HepG2 (cell line): ENCODE measurements around the gene ENO1. TPM values are rescaled to one million over a fixed set of nuclear protein-coding genes. Genes with fewer than 3 reads are reported as not detected.
A peak's percentile ranks its signal among the peaks of the same experiment; 100 is the strongest.

Experiments used
- HNRNPK ChIP-seq: fragments of 200-400 bp; formaldehyde crosslinking; IDR thresholded peaks from 2 replicates; pipeline ENCODE4 v1.6.1; 2018; ENCODE audit warnings: low read length, low read depth, moderate library complexity, mild to moderate bottlenecking; ENCODE audit not compliant: poor library complexity, severe bottlenecking
- MLLT10 ChIP-seq: sonication (generic); formaldehyde crosslinking; IDR thresholded peaks from 2 replicates; pipeline ENCODE4 v1.4.0; 2020; ENCODE audit warnings: missing genetic modification reagents
- POLR2AphosphoS5 ChIP-seq: IDR thresholded peaks from 2 replicates; pipeline ENCODE4 v1.6.1; 2012; ENCODE audit warnings: low read depth, low read length
- POLR2G ChIP-seq: fragments of 200-400 bp; formaldehyde crosslinking; IDR thresholded peaks from 2 replicates; pipeline ENCODE4 v1.6.1; 2018; ENCODE audit warnings: mild to moderate bottlenecking, low read depth, low read length, moderate library complexity
- RBM39 ChIP-seq: fragments of 200-400 bp; formaldehyde crosslinking; IDR thresholded peaks from one replicate; pipeline ENCODE4 v1.6.1; 2018; ENCODE audit warnings: antibody characterized with exemption, mild to moderate bottlenecking, low read depth, low read length; ENCODE audit not compliant: poor library complexity, severe bottlenecking
- RFXAP ChIP-seq: sonication (generic); formaldehyde crosslinking; IDR thresholded peaks from 2 replicates; pipeline ENCODE4 v1.4.0; 2020; ENCODE audit warnings: missing genetic modification reagents, borderline replicate concordance
- SNAPC2 ChIP-seq: sonication (generic); formaldehyde crosslinking; IDR thresholded peaks from 2 replicates; pipeline ENCODE4 v1.8.1; 2022; ENCODE audit warnings: mild to moderate bottlenecking, missing genetic modification reagents
- SPEN ChIP-seq: sonication (generic); formaldehyde crosslinking; IDR thresholded peaks from 2 replicates; pipeline ENCODE4 v1.5.1; 2020; ENCODE audit warnings: low read depth, mild to moderate bottlenecking, missing genetic modification reagents
- TP53 ChIP-seq: sonication (generic); formaldehyde crosslinking; conservative IDR thresholded peaks from 2 replicates; pipeline ENCODE4 v1.4.0; 2020; ENCODE audit warnings: missing genetic modification reagents
- ZFX ChIP-seq: sonication (generic); formaldehyde crosslinking; IDR thresholded peaks from 2 replicates; pipeline ENCODE4 v1.4.0; 2020; ENCODE audit warnings: mild to moderate bottlenecking, low read depth, missing genetic modification reagents, moderate library complexity
- ZNF383 ChIP-seq: sonication (generic); formaldehyde crosslinking; IDR thresholded peaks from 2 replicates; pipeline ENCODE4 v1.4.0; 2020; ENCODE audit warnings: missing genetic modification reagents, mild to moderate bottlenecking, borderline replicate concordance
- ZNF510 ChIP-seq: sonication (generic); formaldehyde crosslinking; IDR thresholded peaks from 2 replicates; pipeline ENCODE4 v1.4.0; 2020; ENCODE audit warnings: low read depth, mild to moderate bottlenecking, missing genetic modification reagents
- ZNF709 ChIP-seq: sonication (generic); formaldehyde crosslinking; IDR thresholded peaks from 2 replicates; pipeline ENCODE4 v1.5.0; 2020; ENCODE audit warnings: mild to moderate bottlenecking, missing genetic modification reagents
- ZNF772 ChIP-seq: sonication (generic); formaldehyde crosslinking; IDR thresholded peaks from 2 replicates; pipeline ENCODE4 v1.5.0; 2020; ENCODE audit warnings: mild to moderate bottlenecking, missing genetic modification reagents
- ZSCAN30 ChIP-seq: sonication (generic); formaldehyde crosslinking; IDR thresholded peaks from 2 replicates; pipeline ENCODE4 v1.5.0; 2020; ENCODE audit warnings: mild to moderate bottlenecking, missing genetic modification reagents
- polyA plus RNA-seq, 8 experiments: library from polyadenylated mRNA; depleted of rRNA in 3 of 8; stranded (reverse) in 7 of 8; unstranded in 1 of 8; fragments of >200 nt; fragmentation: Illumina TruSeq in 4 of 8; extraction: Trizol in 4 of 8; gene quantifications; 2 replicates each; pipeline versions ENCODE4 v1.2.1 to v1.2.3, GENCODE V29; 2011 to 2016; ENCODE audit warnings: low read depth in 4 of 8, missing spikeins in 1 of 8, mixed read lengths in 1 of 8; ENCODE audit not compliant: insufficient read depth in 1 of 8
- total RNA-seq, 5 experiments: library from RNA; depleted of rRNA; stranded (reverse); fragments of >200 nt; fragmentation: Illumina TruSeq; extraction: Trizol; gene quantifications; 2 replicates each; pipeline ENCODE4 v1.2.3, GENCODE V29; 2016; ENCODE audit warnings: low read depth in 1 of 5
- TF ChIP-seq, protein P1 (sequence below): sonication (generic); formaldehyde crosslinking; IDR thresholded peaks from one replicate; pipeline ENCODE4 v1.5.1; 2020; ENCODE audit warnings: mild to moderate bottlenecking, missing genetic modification reagents; ENCODE audit errors: not compliant biosample characterization
- TF ChIP-seq, protein P2 (sequence below): sonication (generic); formaldehyde crosslinking; IDR thresholded peaks from 2 replicates; pipeline ENCODE4 v1.5.0; 2020; ENCODE audit warnings: mild to moderate bottlenecking, missing genetic modification reagents
- TF ChIP-seq, protein P3 (sequence below): sonication (generic); formaldehyde crosslinking; IDR thresholded peaks from 2 replicates; pipeline ENCODE4 v1.8.0; 2022; ENCODE audit warnings: mild to moderate bottlenecking, missing genetic modification reagents, borderline replicate concordance

The ENO1 gene
- total and polyA plus RNA-seq, 2 of the 13 experiments (the other 11 are each of a cell fraction or from before 2014, with no cell fraction given), result 1,559 to 3,103 TPM

DNA sequence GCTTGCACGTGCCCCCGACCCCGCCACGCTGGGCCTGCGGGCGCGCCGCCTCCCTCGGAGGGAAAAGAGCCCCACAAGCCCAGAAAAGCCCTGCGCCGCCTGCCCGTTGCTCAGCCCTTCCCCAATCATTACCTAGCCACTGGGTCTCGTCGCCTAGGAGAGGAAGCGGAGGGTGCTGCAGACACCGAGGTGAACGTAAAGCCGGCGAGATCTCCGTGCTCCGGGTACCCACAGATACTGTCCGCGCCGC is at the start of gene ENO1 (continued):
- TF ChIP-seq, protein P1, sequence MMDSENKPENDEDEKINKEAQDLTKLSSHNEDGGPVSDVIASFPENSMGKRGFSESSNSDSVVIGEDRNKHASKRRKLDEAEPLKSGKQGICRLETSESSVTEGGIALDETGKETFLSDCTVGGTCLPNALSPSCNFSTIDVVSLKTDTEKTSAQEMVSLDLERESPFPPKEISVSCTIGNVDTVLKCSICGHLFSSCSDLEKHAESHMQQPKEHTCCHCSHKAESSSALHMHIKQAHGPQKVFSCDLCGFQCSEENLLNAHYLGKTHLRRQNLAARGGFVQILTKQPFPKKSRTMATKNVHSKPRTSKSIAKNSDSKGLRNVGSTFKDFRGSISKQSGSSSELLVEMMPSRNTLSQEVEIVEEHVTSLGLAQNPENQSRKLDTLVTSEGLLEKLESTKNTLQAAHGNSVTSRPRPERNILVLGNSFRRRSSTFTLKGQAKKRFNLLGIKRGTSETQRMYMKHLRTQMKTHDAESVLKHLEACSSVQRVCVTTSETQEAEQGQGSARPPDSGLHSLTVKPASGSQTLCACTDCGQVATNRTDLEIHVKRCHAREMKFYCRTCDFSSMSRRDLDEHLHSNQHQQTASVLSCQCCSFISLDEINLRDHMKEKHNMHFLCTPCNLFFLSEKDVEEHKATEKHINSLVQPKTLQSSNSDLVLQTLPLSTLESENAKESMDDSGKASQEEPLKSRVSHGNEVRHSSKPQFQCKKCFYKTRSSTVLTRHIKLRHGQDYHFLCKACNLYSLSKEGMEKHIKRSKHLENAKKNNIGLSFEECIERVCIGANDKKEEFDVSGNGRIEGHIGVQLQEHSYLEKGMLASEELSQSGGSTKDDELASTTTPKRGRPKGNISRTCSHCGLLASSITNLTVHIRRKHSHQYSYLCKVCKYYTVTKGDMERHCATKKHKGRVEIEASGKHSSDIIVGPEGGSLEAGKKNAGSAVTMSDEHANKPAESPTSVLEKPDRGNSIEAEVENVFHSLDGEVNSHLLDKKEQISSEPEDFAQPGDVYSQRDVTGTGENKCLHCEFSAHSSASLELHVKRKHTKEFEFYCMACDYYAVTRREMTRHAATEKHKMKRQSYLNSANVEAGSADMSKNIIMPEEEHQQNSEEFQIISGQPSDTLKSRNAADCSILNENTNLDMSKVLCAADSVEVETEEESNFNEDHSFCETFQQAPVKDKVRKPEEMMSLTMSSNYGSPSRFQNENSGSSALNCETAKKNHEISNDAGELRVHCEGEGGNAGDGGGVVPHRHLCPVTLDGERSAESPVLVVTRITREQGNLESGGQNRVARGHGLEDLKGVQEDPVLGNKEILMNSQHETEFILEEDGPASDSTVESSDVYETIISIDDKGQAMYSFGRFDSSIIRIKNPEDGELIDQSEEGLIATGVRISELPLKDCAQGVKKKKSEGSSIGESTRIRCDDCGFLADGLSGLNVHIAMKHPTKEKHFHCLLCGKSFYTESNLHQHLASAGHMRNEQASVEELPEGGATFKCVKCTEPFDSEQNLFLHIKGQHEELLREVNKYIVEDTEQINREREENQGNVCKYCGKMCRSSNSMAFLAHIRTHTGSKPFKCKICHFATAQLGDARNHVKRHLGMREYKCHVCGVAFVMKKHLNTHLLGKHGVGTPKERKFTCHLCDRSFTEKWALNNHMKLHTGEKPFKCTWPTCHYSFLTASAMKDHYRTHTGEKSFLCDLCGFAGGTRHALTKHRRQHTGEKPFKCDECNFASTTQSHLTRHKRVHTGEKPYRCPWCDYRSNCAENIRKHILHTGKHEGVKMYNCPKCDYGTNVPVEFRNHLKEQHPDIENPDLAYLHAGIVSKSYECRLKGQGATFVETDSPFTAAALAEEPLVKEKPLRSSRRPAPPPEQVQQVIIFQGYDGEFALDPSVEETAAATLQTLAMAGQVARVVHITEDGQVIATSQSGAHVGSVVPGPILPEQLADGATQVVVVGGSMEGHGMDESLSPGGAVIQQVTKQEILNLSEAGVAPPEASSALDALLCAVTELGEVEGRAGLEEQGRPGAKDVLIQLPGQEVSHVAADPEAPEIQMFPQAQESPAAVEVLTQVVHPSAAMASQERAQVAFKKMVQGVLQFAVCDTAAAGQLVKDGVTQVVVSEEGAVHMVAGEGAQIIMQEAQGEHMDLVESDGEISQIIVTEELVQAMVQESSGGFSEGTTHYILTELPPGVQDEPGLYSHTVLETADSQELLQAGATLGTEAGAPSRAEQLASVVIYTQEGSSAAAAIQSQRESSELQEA, result peak; percentile 50
- TF ChIP-seq, protein P2, sequence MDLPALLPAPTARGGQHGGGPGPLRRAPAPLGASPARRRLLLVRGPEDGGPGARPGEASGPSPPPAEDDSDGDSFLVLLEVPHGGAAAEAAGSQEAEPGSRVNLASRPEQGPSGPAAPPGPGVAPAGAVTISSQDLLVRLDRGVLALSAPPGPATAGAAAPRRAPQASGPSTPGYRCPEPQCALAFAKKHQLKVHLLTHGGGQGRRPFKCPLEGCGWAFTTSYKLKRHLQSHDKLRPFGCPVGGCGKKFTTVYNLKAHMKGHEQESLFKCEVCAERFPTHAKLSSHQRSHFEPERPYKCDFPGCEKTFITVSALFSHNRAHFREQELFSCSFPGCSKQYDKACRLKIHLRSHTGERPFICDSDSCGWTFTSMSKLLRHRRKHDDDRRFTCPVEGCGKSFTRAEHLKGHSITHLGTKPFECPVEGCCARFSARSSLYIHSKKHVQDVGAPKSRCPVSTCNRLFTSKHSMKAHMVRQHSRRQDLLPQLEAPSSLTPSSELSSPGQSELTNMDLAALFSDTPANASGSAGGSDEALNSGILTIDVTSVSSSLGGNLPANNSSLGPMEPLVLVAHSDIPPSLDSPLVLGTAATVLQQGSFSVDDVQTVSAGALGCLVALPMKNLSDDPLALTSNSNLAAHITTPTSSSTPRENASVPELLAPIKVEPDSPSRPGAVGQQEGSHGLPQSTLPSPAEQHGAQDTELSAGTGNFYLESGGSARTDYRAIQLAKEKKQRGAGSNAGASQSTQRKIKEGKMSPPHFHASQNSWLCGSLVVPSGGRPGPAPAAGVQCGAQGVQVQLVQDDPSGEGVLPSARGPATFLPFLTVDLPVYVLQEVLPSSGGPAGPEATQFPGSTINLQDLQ (CRISPR knock-in tag), result 0 out of 2 replicates have a peak, but pooled peaks have one; percentile 8
- peak; percentile 96 for TF ChIP-seq RBM39
- TF ChIP-seq ZNF383 (CRISPR knock-in tag), result 0 out of 2 replicates have a peak, but pooled peaks have one; percentile 22
- no peak for TF ChIP-seq SPEN (CRISPR knock-in tag)
- no peak for TF ChIP-seq SNAPC2
- 0 out of 2 replicates have a peak, but pooled peaks have one; percentile 45 for TF ChIP-seq ZNF510 (CRISPR knock-in tag)
- TF ChIP-seq HNRNPK, result peak; percentile 12
- peak; percentile 86; the same call in 1 of the 2 replicates for TF ChIP-seq ZNF709 (CRISPR knock-in tag)
- no peak; the same call in 1 of the 2 replicates for TF ChIP-seq ZNF772 (CRISPR knock-in tag)
- 0 out of 2 replicates have a peak, but pooled peaks have one; percentile 27 for TF ChIP-seq TP53 (CRISPR knock-in tag)
- TF ChIP-seq, protein P3, sequence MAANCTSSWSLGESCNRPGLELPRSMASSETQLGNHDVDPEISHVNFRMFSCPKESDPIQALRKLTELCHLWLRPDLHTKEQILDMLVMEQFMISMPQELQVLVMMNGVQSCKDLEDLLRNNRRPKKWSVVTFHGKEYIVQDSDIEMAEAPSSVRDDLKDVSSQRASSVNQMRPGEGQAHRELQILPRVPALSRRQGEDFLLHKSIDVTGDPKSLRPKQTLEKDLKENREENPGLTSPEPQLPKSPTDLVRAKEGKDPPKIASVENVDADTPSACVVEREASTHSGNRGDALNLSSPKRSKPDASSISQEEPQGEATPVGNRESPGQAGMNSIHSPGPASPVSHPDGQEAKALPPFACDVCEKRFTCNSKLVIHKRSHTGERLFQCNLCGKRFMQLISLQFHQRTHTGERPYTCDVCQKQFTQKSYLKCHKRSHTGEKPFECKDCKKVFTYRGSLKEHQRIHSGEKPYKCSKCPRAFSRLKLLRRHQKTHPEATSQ (CRISPR knock-in tag), result peak; percentile 60
- peak; percentile 24; the same call in 1 of the 2 replicates for TF ChIP-seq ZSCAN30 (CRISPR knock-in tag)
- 0 out of 2 replicates have a peak, but pooled peaks have one; percentile 40 for TF ChIP-seq MLLT10 (CRISPR knock-in tag)
- TF ChIP-seq POLR2G, result peak; percentile 97
- peak; percentile 96 for TF ChIP-seq POLR2AphosphoS5
- TF ChIP-seq ZFX (CRISPR knock-in tag), result peak; percentile 76; the same call in 1 of the 2 replicates
- TF ChIP-seq RFXAP, result peak; percentile 6; the same call in 1 of the 2 replicates
